Measurements from ENCODE around the gene PRKCZ.
A peak's percentile ranks its signal among the peaks of the same experiment; 100 is the strongest.

Gene PRKCZ

DNA sequence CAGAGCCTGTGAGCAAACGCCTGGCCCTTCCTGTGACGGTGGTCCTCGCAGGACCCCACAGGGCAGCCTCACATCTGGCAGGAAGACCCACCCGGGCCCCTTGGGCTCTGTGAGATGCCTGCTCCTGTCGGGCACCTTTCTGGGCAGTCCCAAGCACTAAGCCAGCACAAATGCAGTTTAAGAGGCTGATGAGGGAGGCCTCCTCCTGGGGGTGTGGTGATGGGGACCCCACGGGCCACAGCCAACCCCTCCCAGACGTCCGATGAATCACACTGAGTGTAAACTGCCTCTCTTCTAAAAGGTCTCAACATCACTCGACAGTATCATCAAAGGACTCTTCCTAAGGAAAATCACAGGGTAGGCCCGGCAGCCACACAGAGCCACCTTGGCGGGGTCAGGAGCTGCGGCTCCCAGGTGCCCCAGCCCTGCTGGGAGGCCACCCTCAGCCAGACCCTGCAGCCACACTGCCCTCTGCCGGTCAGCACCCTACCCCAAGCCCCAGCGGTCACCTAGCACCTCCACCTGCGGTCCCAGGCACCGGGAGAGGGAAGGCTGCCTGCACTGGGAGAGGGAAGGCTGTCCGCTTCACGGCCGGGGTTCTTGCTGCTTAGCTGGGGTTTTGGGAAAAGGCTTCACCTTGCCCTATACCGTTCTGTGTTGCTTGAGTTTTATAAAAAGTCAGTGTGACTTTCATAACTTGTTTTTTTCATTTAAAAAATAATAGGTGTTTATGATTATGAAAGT, 3.9 kb upstream of the PRKCZ start:
- peak; percentile 25 for DNase-seq

DNA sequence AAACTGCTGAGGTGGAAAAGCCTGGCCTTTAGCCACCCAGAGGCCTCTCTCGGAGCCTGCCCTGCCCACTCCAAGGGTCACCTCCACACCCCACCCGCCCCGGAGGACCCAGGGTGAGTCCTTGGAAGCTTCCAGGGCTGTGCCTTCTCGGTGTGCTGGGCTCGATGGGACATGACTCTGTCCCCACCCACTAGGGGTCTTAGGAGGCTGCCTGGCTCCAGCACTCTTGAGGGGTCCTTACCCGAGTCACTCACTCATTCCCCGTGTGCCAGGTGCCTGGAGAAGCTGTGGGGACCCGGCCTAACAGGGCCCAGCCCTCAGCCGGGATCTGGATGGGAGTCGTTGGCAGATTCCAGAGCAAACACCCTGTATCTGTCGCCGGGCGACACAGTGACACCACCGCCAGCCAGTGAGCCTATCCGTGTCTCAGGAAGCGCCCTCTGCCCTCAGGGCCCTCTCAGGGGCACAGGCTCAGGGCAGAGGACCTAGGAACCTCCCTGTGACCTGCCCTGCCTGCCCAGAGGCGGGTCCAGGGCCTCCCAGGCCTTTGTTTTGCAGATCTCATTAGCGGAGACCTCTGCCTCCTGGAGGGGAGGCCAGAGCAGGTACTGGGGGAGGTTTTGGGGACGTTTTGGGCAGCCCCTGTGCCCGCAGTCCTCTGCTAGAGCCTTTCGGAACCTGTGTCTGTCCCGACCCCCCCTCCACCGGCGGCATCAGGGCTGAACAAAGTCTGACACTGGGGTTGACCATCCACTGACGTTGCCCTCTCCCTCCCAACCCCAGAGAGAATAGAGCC, 3.1 kb upstream of the PRKCZ start:
- no peak for DNase-seq

DNA sequence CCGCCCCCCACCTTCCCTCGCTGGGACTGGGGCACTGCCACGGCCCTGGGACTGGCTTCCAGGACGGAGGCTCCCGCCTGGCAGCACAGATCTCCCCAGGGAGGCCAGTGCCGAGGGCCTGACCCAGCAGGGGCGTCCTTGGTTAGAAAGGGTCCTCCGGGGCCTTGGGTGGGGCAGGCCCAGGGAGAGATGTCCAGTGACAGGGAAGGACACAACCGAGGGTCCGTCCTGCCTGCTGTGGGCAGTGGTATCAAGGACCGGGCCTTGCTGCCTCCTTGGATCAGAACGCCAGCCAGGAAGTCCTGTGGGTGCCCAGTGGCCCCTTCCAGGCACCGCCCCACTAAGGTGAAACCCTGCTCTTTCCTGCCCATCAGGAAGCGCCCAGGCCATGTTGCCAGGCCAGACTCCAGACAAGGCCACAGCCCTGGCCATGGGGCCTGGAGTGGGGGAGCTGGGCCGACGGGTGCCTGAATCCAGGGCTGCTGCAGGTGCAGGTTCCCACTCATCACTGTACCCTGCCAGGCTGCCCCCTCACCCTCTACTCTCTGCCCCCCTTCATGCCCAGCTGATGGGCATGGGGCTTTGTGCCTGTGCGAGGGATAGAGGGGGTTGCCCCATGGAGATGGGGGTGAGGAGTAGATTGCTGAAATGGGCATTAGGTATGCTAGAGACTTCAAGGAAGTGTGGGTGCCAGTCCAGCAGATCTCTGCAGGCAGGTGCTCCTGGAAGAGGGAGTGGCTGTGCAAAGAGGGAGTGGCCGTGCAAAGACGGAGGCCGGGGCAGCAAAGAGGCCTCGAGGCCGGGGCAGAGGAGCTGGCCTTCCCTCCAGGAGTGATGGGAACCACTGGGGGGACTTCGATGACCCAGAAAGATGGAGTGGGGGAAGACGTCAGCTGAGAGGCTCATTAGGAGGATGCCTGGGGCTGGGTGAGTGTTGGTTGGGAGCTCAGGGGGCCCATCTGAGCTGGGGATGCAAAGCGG, 2.2 kb upstream of the PRKCZ start:
- DNase-seq: no peak

DNA sequence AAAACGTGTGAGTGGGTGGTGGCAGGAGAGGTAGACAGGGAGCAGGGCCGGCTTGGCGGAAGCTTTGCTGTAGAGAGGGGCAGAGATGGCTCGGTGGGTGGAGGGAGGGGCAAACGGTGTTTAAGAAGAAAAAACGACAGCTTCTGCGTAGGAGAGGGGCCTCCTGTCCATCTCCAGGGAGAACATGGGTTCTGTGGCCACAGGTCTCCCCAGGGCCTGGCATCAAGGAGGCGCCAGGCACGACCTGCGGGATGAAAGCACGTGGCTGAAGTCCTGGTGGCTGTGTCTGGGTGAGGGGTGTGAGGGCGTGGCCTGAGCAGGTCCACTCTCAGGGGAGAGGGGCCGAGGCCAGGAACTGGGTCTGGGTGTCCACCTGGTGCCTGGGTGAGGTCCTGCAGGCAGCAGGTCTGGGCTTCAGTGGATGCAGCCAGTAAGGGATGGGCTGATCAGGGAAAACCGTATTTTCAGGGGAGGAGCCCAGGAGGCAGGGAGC, 940 bp upstream of the PRKCZ start:
- DNase-seq: no peak

DNA sequence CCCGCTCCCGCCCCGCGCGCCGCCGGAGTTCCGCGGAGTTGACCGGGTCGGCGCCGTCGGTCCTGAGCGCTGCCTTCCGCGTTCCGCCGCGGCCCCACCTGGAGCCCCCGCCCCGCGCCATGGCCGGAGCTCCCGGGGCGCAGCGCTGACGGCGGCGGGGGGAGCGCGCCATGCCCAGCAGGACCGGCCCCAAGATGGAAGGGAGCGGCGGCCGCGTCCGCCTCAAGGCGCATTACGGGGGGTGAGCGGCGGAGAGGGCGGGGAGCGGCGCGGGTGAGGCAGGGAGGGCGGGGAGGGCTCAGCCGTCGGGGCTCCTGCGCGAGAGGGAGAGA, 216 bp downstream of the PRKCZ start:
- no peak for DNase-seq

DNA sequence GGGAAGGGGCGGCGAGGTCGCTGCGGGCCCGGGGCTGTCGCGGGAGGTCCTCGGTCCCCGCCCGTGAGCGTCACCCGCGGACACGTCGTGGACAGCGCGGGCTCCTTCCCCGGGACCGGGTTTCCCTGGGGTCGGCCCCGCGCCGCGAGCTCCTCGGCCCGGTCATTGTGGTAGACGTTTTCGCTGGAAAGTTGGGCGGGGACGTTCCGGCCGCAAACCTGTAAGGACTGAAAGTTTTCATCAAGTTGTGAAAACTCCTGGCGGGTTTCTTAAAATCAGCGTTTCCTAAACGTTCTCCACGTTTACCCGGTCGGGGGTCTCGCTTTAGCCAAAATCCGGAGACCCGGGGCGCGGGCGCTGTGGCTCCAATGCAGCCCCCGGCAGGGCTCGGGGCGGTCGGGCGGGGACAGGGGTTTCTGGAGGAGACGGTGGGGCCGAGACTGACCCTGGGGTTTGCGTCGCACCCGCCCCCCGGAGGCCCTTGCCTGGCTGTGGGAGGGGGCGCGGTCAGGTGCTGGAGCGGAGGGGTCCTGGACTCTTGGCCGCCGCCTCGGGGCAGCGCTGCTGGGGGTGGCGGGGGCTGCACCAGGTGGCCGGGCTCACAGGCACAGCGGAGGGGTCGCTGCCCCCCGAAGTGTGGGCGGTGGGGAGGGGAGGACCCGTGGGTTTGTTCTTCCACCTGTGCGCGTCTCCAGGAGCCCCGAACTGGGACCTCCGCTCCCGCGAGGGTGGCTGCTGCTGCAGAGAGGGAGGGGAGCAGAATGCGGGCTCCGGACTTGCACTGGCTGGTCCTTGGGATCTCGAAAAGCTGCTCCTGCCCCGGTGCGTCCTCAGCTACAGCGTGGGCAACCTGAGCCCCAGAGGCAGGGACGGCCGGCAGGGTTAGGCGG, 827 bp downstream of the PRKCZ start:
- no peak for DNase-seq

DNA sequence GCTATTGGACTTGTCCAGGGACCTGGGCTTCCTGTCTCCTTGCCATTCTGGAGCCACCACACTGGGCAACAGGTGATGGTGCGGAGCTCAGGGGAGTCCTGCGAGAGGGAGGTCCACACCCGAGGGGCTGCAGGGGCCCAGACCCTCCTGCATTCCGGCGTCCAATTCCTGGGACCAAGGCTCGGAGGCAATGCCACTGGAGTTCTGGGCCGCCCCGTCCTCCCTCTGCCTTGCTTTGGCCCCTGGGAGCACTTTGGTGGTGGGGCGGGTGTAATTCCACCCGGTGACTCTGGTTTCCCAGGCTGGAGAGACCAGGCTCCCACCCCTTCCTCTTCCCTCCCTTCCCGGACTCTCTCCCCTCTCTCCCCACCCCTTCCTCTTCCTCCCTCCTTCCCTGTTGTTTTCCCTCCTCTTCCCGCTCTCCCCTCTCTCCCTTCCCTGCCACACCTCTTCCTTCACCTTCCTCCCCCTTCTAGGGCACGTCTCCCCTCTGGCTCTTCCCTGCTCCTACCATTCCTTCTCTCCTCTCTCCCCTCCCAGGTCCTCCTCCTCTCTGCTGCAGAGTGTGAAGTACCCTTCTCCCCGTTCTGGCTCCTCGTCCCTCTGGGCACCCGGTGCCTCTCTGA, 2.0 kb downstream of the PRKCZ start:
- DNase-seq: no peak

DNA sequence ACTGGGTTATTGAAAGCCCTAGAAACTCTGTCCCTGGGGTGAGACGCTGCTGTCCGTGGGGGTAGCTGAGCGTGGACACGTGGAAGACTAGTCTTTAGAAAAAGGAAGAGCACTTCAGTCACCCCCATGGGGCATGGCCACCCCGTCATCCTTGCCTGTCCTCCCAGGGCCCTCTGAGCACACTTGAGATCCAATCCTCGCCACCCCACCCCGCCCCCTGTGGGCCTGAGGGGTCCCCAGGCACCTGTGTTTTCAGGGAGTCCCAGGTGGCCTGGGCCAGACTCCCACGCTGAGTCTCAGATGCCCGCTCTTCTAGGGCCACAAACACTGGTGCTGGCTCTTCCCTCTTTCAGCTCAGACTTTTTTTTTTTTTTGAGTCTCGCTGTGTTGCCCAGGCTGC, 2.5 kb downstream of the PRKCZ start:
- DNase-seq: no peak

DNA sequence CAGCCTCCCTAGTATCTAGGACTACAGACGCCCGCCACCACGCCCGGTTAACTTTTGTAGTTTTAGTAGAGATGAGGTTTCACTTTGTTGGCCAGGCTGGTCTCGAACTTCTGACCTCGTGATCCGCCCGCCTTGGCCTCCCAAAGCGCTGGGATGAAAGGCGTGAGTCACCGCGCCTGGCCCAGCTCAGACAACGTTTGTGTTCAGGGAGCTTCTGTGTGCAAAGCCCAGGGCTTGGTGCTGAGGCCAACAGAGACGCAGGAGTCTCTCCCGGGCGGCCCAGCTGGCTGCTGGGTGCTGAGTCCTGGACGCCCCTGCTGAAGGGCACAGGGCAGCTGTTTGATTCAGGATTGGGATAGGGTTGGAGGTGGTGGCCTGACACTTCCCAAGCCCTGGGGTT, 3.0 kb downstream of the PRKCZ start:
- DNase-seq: no peak

DNA sequence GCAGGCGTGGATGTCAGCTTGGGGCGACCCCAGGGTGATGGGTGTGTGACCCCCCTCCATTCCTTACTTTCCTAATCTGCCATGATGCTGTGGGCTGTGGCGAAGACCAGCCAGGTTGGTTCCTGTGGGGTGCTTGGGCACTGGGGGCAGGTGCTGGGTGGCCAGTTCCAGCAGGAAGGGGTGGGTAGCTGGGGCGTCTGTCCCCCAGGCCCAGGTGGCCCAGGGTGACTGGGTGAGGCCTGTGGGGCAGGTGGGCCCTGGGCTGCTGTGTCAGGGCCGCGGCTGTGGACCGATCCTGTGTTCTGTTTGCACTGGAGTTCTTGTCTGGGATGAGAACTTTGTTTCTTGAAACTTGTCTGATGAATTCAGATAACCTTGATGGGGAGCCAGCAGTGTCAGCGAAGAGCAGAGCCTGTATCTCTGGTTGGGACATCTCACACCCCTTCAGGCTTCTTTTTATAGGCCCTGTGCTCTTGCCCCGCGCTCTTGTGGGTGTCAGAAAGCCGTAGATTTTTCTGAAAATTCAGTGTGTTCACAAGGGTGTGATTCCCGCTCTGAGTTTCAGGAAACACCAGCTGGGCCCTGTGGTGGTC, 3.7 kb downstream of the PRKCZ start:
- DNase-seq: no peak

DNA sequence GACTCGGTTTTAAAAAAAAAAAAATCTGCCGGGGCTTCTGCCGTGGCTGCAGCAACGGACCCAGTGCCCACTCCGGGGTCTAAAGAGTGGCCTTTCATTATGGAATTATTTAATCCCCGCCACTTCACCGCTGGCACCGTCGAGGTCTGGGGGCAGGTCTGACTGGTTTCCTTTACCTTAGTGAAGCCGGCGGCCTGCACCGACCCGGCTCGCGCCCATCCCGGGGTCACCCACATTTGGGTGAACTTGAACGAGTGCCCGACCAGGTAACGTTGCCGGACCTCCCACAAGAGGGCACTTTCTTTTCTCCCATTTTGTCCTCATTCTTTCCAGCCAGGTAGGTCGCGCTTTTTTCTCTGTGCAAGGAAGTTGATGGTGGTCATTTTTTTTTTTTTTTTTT, 4.3 kb downstream of the PRKCZ start:
- DNase-seq: no peak

DNA sequence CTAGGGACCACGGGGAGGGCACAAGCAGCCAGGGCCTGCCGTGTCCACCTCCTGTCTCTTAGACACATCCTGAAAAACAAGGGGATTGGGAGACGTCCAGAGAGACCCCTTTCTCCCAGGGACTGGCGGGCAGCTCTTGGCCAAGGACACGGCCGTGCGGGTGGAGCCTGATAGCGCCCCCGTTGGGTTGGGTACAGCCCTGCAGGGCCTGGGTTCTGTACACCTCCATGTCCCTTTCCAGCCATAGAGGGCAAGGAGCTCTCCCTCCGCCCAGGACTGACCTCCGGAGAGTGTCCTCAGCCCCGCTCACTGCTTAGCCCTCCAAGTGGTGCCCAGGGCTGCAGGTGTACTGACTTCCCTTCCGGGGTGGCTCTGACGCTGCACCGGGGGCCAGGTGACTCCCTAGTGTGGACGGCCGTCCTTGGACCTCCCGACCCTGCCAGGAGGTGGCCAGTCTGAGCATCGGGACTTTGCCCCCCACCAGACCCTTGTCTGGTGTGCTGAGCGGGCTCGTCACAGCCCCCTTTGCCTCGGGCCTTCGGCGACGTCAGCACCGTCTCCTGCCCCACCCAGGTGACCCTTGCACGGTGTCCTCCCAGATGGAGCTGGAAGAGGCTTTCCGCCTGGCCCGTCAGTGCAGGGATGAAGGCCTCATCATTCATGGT, 5.8 kb downstream of the PRKCZ start:
- no peak for DNase-seq

DNA sequence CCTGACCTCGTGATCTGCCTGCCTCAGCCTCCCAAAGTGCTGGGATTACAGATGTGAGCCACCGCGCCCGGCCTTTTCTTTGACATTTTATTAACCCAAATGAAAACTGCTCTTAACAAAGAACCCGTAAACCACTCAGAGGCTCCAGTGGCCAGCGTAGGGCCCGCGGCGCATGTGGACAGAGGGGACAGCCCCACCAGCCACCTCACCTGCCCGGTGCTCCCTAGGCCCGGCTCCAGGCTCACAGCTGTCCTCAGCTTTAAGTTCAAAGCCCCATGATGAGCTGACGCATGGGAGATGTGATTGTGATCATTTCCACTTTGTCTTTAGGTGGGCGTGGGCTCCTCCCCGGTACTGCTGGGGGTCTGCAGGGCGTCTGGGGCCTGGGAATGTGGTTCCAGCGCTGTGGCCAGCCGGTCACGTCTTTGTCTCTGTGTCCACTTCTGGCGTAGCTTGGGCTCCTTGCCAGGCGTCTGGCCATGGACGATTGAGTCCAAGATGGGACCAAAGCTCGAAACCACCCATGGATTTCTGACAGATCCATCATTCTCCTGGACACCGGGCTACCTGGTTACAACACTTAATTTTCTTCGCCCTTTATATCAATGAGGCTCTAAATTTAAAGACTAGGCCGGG, 6.9 kb downstream of the PRKCZ start:
- no peak for DNase-seq

DNA sequence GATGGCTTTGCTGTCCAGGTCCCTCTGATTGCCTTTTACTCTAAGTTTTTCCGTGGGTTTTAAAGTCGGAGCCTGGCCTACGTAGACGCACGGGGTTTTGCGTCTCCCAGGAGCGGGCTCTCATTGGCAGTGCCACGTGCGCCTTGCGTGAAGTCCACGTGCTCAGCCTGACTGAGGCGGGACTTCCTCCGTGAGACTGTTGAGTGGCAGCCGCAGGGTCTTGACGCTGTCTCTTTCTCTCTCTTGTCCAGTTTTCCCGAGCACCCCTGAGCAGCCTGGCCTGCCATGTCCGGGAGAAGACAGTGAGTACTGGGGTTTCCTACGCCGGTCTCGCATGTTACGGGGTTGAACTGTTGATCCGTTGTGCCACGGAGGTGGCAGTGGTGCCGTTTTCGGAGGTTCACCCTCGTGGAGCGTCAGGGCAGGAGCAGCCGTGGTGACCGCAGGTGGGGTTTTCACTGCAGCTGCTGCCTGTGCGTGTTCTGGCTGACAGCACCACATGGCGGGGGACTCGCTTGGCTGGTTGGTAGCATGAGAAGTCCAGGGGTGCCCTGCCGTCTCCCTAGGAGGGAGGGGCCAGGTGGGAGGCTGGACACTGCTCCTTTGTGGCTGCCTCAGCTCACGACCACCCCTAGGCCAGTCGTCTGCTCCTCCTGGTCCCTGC, 9.2 kb downstream of the PRKCZ start:
- no peak for DNase-seq

DNA sequence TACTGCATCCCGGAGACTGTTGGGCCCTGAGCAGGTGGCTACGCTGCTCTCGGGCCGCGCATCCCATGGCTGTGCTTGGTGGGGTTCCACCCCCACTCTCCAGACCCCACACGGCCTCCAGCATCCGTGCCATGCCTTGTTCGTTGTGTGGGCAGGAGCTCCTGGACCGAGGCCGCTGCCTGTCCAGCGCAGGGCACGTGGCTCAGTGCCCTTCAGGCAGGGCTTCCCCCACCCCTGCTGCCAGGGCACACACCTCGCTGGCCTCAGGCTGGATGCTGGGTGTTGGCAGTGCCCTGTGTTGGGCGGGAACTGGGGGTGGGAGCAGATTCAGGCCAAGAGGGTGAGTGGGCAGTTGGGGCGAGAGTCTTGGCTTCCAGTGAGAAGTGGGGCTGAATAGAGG, 9.9 kb downstream of the PRKCZ start:
- DNase-seq: no peak

DNA sequence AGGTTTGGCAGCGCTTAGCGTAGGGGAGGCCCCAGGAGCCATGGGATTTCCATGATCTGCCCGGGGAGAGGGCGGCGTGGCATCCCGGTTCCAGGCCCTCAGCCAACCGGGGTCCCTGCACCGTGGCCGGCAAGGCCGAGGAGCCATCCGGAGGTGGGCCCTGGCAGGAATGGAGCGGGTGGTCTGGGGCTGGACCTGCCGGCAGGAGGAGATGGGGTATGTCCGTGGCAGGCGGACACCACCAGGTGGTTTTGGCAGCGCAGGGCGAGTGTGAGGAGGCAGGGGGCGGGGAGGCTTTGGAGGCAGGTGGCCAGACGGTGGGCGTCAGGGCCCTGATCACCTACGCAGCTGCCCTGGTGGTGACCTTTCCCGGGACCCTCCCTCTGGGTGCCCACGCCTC, 10.3 kb downstream of the PRKCZ start:
- DNase-seq: no peak

DNA sequence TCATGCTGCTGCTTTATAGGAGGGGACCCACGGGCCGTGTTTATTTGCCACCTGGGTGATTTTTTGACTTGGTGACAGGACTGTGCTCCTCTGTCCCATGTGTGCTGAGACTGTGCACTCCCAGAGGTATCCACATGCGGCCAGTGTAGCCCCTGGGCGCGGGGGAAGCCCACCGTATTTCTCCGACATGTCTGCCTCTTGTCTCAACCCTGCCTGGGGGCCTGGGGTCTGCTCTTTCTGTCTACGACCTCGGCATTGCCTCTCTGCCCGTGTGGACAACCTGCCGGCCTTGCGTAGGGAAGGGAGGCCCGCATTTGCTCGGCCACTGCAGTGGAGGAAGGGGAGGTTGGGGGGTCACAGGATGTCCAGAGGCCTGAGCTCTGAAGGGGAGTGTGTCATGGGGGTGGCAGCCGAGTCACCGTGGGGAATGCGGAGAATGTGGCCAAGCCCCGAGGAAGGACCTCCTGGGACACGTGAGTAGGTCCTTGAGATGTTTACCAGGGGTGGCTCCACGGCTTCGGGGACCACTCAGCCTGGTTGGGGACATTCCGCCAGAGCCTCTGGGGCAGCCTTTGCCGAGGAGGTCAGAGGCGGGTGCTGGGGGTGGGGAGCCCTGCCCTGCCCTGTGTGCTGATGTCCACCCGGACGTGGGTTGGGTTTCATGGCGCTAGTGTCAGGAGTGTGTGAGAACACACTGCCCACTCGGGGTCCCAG, 11.0 kb downstream of the PRKCZ start:
- no peak for DNase-seq

DNA sequence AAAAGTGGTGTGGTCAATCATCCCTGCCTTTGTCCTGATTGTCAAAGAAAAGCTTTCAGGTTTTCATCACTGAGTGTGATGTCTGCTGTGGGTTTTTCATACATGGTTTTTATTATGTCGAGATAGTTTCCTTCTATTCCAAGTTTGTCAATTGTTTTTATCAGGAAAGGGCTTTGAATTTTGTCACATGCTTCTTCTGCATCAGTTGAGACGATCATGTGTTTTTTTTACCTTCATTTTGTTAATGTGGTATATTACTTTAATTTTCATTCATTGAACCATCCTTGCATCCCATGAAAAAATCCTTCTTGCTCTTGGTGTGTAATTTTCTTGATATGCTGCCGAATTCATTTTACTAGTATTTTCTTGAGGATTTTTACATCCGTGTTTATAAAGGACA, 15.5 kb downstream of the PRKCZ start:
- DNase-seq: no peak

DNA sequence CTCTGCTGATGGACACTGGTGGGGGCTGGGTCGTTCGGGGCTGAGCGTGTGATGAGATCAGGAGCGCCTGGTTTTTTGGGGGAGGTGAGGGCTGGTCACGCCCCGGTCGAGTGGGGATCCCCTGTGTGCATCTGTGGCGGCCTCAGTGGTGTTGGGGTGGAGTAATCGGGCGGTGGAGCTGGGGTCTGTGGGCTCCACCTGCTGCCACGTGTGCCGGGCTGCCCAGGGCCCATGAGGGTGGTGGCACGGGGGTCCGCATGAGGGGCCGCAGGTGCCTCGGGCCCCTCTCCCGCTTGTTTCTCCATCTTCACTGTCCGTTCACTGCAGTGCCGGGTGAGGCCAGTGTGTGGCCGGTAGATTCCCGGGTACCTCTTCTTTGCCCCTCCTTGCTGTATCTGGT, 17.2 kb downstream of the PRKCZ start:
- DNase-seq: no peak

Data from NCI-H774 (cell line).